Lower leg skin (tissue), 4 donors: ENCODE measurements around the gene KCNMB1. TPM values are rescaled to one million over a fixed set of nuclear protein-coding genes. Genes with fewer than 3 reads are reported as not detected.

Experiments
- DNase-seq, 2 donors: peaks; one replicate each; pipeline ENCODE4 v3.0.0-alpha.2; 2019; ENCODE audit warnings: low spot score in 2 of 2
- H3K4me3 ChIP-seq: fragments of 200-600 bp; sonication (generic); 2 replicates; pipeline ENCODE4 v1.5.1; 2017; ENCODE audit warnings: mild to moderate bottlenecking, low read depth; ENCODE audit not compliant: poor library complexity, severe bottlenecking
- POLR2A ChIP-seq, 2 donors: fragments of 450-650 bp; IDR thresholded peaks; one replicate each; pipeline ENCODE4 v1.6.1; 2016 to 2017; ENCODE audit warnings: antibody characterized with exemption in 2 of 2, mild to moderate bottlenecking in 1 of 2, moderate library complexity in 1 of 2
- WGBS, 2 donors: methylation state at CpG; one replicate each; pipeline ENCODE4 v1.1.5; 2018; 5-methylcytosine and 5-hydroxymethylcytosine counted together
- intact Hi-C: fragments of 100-400 bp; cut with DNase I; formaldehyde crosslinking; loops from one replicate; pipeline ENCODE4 v1.15.0; 2023; ENCODE audit warnings: low total_unique reads
- total RNA-seq, 4 donors: library from RNA; depleted of rRNA; stranded (reverse); fragments of >200 nt; gene quantifications; one replicate each; pipeline ENCODE4 v1.1.0, GENCODE V29; 2016
- TF ChIP-seq, protein P1 (sequence below), 3 donors: fragments of 450-650 bp; IDR thresholded peaks; one replicate each; pipeline ENCODE4 v1.5.1; 2016; ENCODE audit warnings: antibody characterized with exemption in 3 of 3, mild to moderate bottlenecking in 3 of 3, moderate library complexity in 2 of 3

KCNMB1 gene, protein sequence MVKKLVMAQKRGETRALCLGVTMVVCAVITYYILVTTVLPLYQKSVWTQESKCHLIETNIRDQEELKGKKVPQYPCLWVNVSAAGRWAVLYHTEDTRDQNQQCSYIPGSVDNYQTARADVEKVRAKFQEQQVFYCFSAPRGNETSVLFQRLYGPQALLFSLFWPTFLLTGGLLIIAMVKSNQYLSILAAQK
- total RNA-seq, result 1 to 10 TPM in 3 of 4 donors, under 1 TPM in 1; 0.55 to 2.4 (median 1.1) TPM

DNA sequence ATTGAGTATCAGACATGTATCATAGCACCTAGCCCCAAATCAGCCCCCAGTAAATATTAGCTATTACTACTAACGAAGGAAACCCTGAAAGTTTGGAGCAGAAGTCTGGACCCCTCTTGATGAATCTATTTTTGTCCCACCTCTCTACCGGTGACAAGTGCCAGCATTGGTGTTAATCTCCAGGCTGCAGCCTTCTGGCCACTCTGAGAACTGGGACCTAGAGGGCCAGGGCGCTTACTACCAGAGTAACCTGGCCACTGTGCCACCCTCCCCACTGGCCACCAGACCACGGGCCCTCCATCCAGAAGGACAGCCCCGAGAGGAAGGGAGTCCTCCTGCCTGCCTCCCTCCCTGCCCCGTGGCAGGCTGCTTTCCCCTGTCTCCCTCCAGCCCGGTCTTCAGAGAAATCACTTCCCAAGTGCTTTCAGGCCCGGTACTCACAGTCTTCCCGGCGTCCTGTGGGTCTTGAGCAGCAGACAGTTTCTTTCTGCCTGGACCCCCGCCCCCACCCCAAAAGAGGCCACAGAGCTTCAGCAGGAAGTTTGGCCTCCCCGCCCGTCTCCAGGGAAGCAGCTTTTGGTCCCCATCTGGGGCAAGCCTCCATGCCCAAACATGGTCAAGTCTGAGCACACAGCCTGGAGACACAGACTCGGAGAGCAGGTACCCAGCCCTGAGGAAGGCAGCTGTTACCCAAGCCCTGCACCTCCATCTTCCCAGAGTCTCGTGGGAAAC lies at the start of gene KCNMB1:
KCNMB1 (minus strand) TSS at position 550 of the 732 bp plus-strand sequence. CDS start 3,920 bp downstream, outside the sequence.
- no peak for DNase-seq
- TF ChIP-seq, protein P1, sequence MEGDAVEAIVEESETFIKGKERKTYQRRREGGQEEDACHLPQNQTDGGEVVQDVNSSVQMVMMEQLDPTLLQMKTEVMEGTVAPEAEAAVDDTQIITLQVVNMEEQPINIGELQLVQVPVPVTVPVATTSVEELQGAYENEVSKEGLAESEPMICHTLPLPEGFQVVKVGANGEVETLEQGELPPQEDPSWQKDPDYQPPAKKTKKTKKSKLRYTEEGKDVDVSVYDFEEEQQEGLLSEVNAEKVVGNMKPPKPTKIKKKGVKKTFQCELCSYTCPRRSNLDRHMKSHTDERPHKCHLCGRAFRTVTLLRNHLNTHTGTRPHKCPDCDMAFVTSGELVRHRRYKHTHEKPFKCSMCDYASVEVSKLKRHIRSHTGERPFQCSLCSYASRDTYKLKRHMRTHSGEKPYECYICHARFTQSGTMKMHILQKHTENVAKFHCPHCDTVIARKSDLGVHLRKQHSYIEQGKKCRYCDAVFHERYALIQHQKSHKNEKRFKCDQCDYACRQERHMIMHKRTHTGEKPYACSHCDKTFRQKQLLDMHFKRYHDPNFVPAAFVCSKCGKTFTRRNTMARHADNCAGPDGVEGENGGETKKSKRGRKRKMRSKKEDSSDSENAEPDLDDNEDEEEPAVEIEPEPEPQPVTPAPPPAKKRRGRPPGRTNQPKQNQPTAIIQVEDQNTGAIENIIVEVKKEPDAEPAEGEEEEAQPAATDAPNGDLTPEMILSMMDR (IDR thresholded peaks at IDR 0.05), result no peak
- no peak for TF ChIP-seq POLR2A (IDR thresholded peaks at IDR 0.05)
- no peak within 1 kb of the TSS for H3K4me3 ChIP-seq
- intact Hi-C loops, result no loop called here
- 34 to 41% methylated on average over 15 of the region's 15 CpGs for WGBS, 2 donors

DNA sequence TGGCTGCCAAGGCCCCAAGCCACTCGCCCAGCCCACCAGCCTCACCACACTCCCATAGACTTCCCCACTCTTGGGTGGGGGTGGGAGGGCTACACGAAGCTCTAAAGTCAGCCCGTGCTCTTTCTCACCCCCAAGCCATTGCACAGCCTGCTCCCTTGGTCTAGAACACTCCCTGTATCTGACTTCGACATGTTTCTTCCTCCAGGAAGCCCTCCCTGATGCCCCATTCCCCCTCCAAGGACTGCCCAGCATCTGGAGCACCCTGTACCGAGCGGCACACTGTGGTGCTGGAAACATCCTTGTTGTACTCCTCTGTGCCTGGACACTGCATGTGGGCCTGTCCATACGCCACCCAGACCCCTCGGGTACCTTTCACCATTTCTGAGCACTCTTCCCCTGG lies 49.4 kb upstream of the KCNMB1 start:
- DNase-seq, result no peak
- no peak for TF ChIP-seq POLR2A (IDR thresholded peaks at IDR 0.05)
- TF ChIP-seq, protein P1 (IDR thresholded peaks at IDR 0.05), result no peak
- no peak overlapping the region for H3K4me3 ChIP-seq
- intact Hi-C loops, result loop anchor here (5.0 kb wide), 1 partner anchor 199 kb away; no protein-coding TSS in a partner anchor
- 89 to 92% methylated on average over 8 of the region's 8 CpGs for WGBS, 2 donors

DNA sequence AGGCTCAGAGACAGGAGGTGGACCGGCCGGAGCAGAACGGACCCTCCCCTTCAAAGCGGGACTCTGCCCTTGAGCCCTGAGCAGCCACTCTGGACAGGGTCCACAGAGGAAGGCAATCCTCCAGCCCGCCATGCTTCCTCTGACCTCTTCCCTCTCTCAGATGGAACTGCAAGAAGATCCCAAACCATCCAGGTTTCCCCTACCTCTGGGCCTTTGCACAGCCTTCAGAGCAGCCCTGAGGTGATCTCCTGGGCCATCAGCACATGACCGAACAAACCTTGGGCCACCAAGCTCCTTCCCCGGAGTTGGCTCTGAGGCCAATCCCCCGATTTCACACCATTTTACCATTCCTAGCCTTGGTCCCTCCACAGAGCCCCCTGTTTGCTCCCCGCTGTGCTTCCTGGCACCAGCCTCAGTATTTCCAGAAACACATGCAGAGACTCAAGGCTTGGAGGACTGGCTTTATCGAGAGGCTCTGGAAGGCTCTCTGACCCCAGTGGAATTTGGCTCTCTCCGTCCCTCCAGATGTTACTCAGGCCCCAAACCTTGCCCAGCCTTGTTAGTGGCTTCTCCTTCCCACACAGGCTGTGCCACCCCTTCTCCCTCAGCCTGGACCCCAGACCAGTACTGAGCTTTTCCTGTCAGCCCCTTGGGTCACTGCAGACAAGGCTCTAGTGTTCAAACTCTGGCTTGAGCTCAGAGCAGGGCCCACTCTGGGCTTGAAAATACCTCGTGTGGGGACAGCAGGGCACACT lies 48.6 kb upstream of the KCNMB1 start:
- DNase-seq, result no peak
- 85 to 87% methylated on average over 11 to 12 of the region's 12 CpGs for WGBS, 2 donors
- H3K4me3 ChIP-seq, result no peak overlapping the region
- intact Hi-C loops, result loop anchor here (5.0 kb wide), 1 partner anchor 200 kb away; no protein-coding TSS in a partner anchor
- TF ChIP-seq, protein P1 (IDR thresholded peaks at IDR 0.05), result no peak
- no peak for TF ChIP-seq POLR2A (IDR thresholded peaks at IDR 0.05)

DNA sequence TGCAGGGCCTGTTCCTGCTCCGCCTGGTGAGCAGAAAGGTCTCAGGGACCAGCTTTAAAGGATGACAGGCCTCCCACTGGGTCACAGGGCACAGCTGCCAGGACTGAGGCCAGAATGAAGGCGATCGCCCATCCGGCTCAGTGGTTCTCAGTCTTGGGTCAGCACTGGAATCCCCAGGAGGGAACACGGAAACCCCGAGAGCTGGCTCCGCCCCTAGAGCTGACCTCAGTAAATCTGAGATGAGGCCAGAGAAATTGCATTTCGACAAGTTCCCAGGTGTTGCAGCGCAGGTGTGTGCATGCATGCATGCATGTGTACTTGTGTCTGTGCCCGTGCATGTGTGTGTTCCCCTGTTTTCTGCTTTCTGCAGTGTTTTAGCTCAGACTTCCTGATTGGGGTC lies 47.2 kb upstream of the KCNMB1 start:
- no peak for DNase-seq
- H3K4me3 ChIP-seq, result no peak overlapping the region
- WGBS, 2 donors, result 85 to 88% methylated on average over 10 of the region's 10 CpGs
- intact Hi-C loops, result loop anchor here (5.0 kb wide), 1 partner anchor 201 kb away; no protein-coding TSS in a partner anchor
- no peak for TF ChIP-seq POLR2A (IDR thresholded peaks at IDR 0.05)
- TF ChIP-seq, protein P1 (IDR thresholded peaks at IDR 0.05), result no peak

DNA sequence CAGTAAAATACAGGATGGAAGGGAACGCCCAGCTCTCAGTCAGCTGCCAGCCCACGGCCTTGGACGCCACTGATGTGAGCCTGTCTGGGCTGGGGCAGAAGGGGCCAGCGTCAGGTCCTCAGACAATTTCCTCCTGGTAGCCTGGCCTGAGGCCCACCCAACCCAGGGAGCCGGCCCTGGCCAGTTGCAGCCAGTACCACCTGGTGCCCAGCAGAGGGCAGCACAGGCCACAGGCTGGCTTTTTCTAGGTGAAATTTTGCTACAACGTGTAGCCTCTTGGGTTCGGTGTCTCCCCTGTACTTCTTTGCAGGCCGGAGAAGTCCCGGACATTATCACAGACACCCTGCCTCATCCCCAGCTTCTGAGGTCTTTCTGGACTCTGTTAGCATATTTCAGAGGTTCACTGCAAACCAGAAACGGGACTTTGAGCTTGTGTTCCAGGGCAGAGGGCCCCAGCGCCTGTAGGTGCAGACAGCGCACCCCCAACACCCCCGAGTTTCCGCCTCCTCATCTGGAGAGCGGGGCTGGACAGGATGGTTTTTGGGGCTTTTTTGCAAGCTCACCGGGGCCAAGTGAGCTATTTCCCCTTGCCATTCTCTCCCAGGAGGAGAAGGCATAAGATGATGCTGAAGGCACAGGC lies 45.9 kb upstream of the KCNMB1 start:
- no peak for TF ChIP-seq POLR2A (IDR thresholded peaks at IDR 0.05)
- TF ChIP-seq, protein P1 (IDR thresholded peaks at IDR 0.05), result peak in 1 of 3 donors; percentile 77
- intact Hi-C loops, result loop anchor here (5.0 kb wide), 1 partner anchor 202 kb away; no protein-coding TSS in a partner anchor
- no peak overlapping the region for H3K4me3 ChIP-seq

More for the DNA sequence above, 45.9 kb upstream of the KCNMB1 start:
- DNase-seq, result peak; percentile 35 to 91
- WGBS, 2 donors, result 44 to 48% methylated on average over 13 to 16 of the region's 16 CpGs
